NCI-H345 treated with DMSO at 0.1 percent for 48 hours (cell line): ENCODE results near the gene BARX2.

Experiments
- DNase-seq: peaks from one replicate; lab custom pipeline; 2025; ENCODE audit not compliant: unreplicated experiment; lab: John Stamatoyannopoulos, UW

The BARX2 gene

GRCh38 chr11:129396454-129396853, 20.8 kb downstream of the BARX2 start:
- no peak for DNase-seq

GRCh38 chr11:129402206-129403171, 26.8 kb downstream of the BARX2 start:
- DNase-seq: no peak

- no peak for DNase-seq
These were observed 29.1 kb downstream of the BARX2 start for GRCh38 chr11:129404731-129405130.

- DNase-seq: no peak
These were observed 33.3 kb downstream of the BARX2 start for GRCh38 chr11:129408865-129409444.

GRCh38 chr11:129410395-129410960, 34.8 kb downstream of the BARX2 start:
- no peak for DNase-seq

GRCh38 chr11:129412494-129412893, 36.8 kb downstream of the BARX2 start:
- DNase-seq: no peak

- DNase-seq: no peak
These were observed 38.7 kb downstream of the BARX2 start for GRCh38 chr11:129414144-129414872.

- no peak for DNase-seq
These were observed 40.6 kb downstream of the BARX2 start for GRCh38 chr11:129416080-129416820.

GRCh38 chr11:129417458-129417857, 41.8 kb downstream of the BARX2 start:
- DNase-seq: no peak

GRCh38 chr11:129418039-129418438, 42.4 kb downstream of the BARX2 start:
- no peak for DNase-seq

GRCh38 chr11:129419386-129419785, 43.7 kb downstream of the BARX2 start:
- DNase-seq: no peak

GRCh38 chr11:129423426-129423825, 47.8 kb downstream of the BARX2 start:
- DNase-seq: no peak

GRCh38 chr11:129425214-129425613, 49.6 kb downstream of the BARX2 start:
- no peak for DNase-seq

GRCh38 chr11:129426038-129426437, 50.4 kb downstream of the BARX2 start:
- no peak for DNase-seq

GRCh38 chr11:129426776-129427175, 51.1 kb downstream of the BARX2 start:
- DNase-seq: no peak

GRCh38 chr11:129427376-129427775, 51.7 kb downstream of the BARX2 start:
- DNase-seq: no peak

- no peak for DNase-seq
These were observed 52.3 kb downstream of the BARX2 start for GRCh38 chr11:129427816-129428406.

- no peak for DNase-seq
These were observed 52.9 kb downstream of the BARX2 start for GRCh38 chr11:129428557-129428956.

GRCh38 chr11:129434641-129435498, 59.2 kb downstream of the BARX2 start:
- no peak for DNase-seq
